GM23338 (cell line): Measurements from ENCODE around the gene PELI1. TPM values are rescaled to one million over a fixed set of nuclear protein-coding genes. Genes with fewer than 3 reads are reported as not detected.

ENCODE experiments used
- ATAC-seq: fragments of 200-7000 bp; cut with Tn5 transposase; 3 replicates; pipeline ENCODE4 v1.9.1; 2020
- DNase-seq: peaks from one replicate; pipeline ENCODE4 v3.0.0-alpha.2; 2015; ENCODE audit warnings: low spot score
- H2AFZ ChIP-seq: fragments of 200-600 bp; sonication (generic); 2 replicates; pipeline ENCODE4 v1.8.0; 2016; ENCODE audit warnings: antibody characterized with exemption, mild to moderate bottlenecking, moderate library complexity
- H3F3A ChIP-seq: fragments of 200-600 bp; sonication (generic); replicated peaks from 2 replicates; pipeline ENCODE4 v1.8.0; 2017; ENCODE audit warnings: antibody characterized with exemption, mixed run types, low read depth
- H3K27ac ChIP-seq: fragments of 200-600 bp; sonication (generic); 2 replicates; pipeline ENCODE4 v1.6.1; 2016; ENCODE audit warnings: low read depth
- H3K27me3 ChIP-seq: fragments of 200-600 bp; sonication (generic); 2 replicates; pipeline ENCODE4 v1.8.0; 2016; ENCODE audit warnings: mild to moderate bottlenecking, mixed run types, moderate library complexity; ENCODE audit not compliant: insufficient read depth
- H3K36me3 ChIP-seq: fragments of 200-600 bp; sonication (generic); 2 replicates; pipeline ENCODE4 v1.8.0; 2016; ENCODE audit warnings: mild to moderate bottlenecking; ENCODE audit not compliant: insufficient read depth
- H3K4me1 ChIP-seq: fragments of 200-600 bp; sonication (generic); 2 replicates; pipeline ENCODE4 v1.8.0; 2016; ENCODE audit warnings: mild to moderate bottlenecking, moderate library complexity; ENCODE audit not compliant: insufficient read depth
- H3K4me2 ChIP-seq: fragments of 200-600 bp; sonication (generic); 2 replicates; pipeline ENCODE4 v1.7.1; 2017; ENCODE audit warnings: mixed run types
- H3K4me3 ChIP-seq: fragments of 200-600 bp; sonication (generic); 2 replicates; pipeline ENCODE4 v1.6.1; 2016; ENCODE audit warnings: mixed run types
- H3K79me2 ChIP-seq: fragments of 200-600 bp; sonication (generic); replicated peaks from 2 replicates; pipeline ENCODE4 v1.8.0; 2017; ENCODE audit warnings: mild to moderate bottlenecking; ENCODE audit not compliant: insufficient read depth
- H3K9me2 ChIP-seq: fragments of 200-600 bp; sonication (generic); 2 replicates; pipeline ENCODE4 v1.8.0; 2017; ENCODE audit not compliant: insufficient read depth
- H4K20me1 ChIP-seq: fragments of 200-600 bp; sonication (generic); replicated peaks from 2 replicates; pipeline ENCODE4 v1.8.0; 2017; ENCODE audit warnings: mild to moderate bottlenecking; ENCODE audit not compliant: insufficient read depth
- H3K27ac Mint-ChIP-seq: 2 replicates; pipeline ENCODE4 v1.8.0; 2020; ENCODE audit warnings: inconsistent platforms, mild to moderate bottlenecking, moderate library complexity, mixed read lengths
- H3K27me3 Mint-ChIP-seq: 3 replicates; pipeline ENCODE4 v1.8.0; 2022; ENCODE audit warnings: low read depth, mild to moderate bottlenecking, moderate library complexity, mixed read lengths, inconsistent platforms; ENCODE audit not compliant: insufficient read depth, poor library complexity
- H3K36me3 Mint-ChIP-seq: 3 replicates; pipeline ENCODE4 v1.8.0; 2021; ENCODE audit warnings: low read depth, mild to moderate bottlenecking, inconsistent platforms, moderate library complexity, mixed read lengths
- H3K4me1 Mint-ChIP-seq: 3 replicates; pipeline ENCODE4 v1.8.0; 2020; ENCODE audit warnings: mild to moderate bottlenecking, inconsistent platforms, mixed read lengths
- H3K4me3 Mint-ChIP-seq: 3 replicates; pipeline ENCODE4 v1.8.0; 2021; ENCODE audit warnings: moderate library complexity, mild to moderate bottlenecking, inconsistent platforms, mixed read lengths
- H3K9me3 Mint-ChIP-seq: 3 replicates; pipeline ENCODE4 v1.8.0; 2020; ENCODE audit warnings: moderate library complexity, mild to moderate bottlenecking, inconsistent platforms, mixed read lengths
- CTCF ChIP-seq, 2 experiments: fragments of 200-600 bp in 1 of 2; sonication (generic) in 1 of 2; conservative IDR thresholded peaks; 2 replicates each; pipeline versions ENCODE4 v1.5.1 to v1.6.1; 2016 to 2017; ENCODE audit warnings: antibody characterized with exemption in 2 of 2, low read depth in 2 of 2, mild to moderate bottlenecking in 2 of 2, moderate library complexity in 1 of 2
- EZH2phosphoT487 ChIP-seq: fragments of 200-600 bp; sonication (generic); IDR thresholded peaks from one replicate; pipeline ENCODE4 v1.8.1; 2018; ENCODE audit warnings: antibody characterized with exemption; ENCODE audit not compliant: unreplicated experiment
- JUNB ChIP-seq: IDR thresholded peaks from one replicate; pipeline ENCODE4 v1.6.1; 2016; ENCODE audit warnings: antibody characterized with exemption; ENCODE audit not compliant: unreplicated experiment
- NANOG ChIP-seq: IDR thresholded peaks from 2 replicates; pipeline ENCODE4 v1.6.1; 2016; ENCODE audit warnings: antibody characterized with exemption, borderline replicate concordance
- REST ChIP-seq: IDR thresholded peaks from one replicate; pipeline ENCODE4 v1.6.1; 2018; ENCODE audit warnings: antibody characterized with exemption; ENCODE audit not compliant: unreplicated experiment
- STAT1 ChIP-seq: IDR thresholded peaks from one replicate; pipeline ENCODE4 v1.6.1; 2016; ENCODE audit warnings: antibody characterized with exemption; ENCODE audit not compliant: unreplicated experiment
- ZNF114 ChIP-seq: fragments of 250-450 bp; sonication (Bioruptor Pico); IDR thresholded peaks from 2 replicates; pipeline ENCODE4 v1.5.0; 2020; ENCODE audit warnings: mild to moderate bottlenecking, moderate library complexity
- ZNF331 ChIP-seq: fragments of 250-450 bp; sonication (Bioruptor Pico); IDR thresholded peaks from 2 replicates; pipeline ENCODE4 v1.5.0; 2020; ENCODE audit warnings: low read depth, mild to moderate bottlenecking, moderate library complexity
- ZNF462 ChIP-seq: fragments of 250-450 bp; sonication (Bioruptor Pico); IDR thresholded peaks from 2 replicates; pipeline ENCODE4 v1.5.0; 2020; ENCODE audit warnings: mild to moderate bottlenecking, moderate library complexity
- polyA plus RNA-seq: library from polyadenylated mRNA; unstranded; fragments of >200 nt; fragmentation: Nextera tagmentation; extraction: Ambion mirVana; gene quantifications from 2 replicates; pipeline ENCODE4 v1.2.1, GENCODE V29; 2016
- total RNA-seq: library from RNA; depleted of rRNA; stranded (reverse); fragments of >200 nt; shearing (Covaris generic); gene quantifications from 2 replicates; pipeline ENCODE4 v1.2.3, GENCODE V29; 2014

The PELI1 gene
- total and polyA plus RNA-seq, 2 experiments from 2014 or later = 32.4 to 61.8 TPM

GRCh38 chr2:64166637-64167420 is 22.6 kb upstream of the PELI1 start:
- H3K36me3 Mint-ChIP-seq = no peaks in the 10 kb centered on the region
- no peak overlapping the region for H3K4me3 ChIP-seq
- H3K27ac ChIP-seq = no peak overlapping the region
- H3K27me3 ChIP-seq = no peaks in the 10 kb centered on the region
- no peaks in the 10 kb centered on the region for H4K20me1 ChIP-seq
- peaks cover 2% of the 10 kb centered on the region; the same call in 2 of the 3 replicates for H3K4me1 Mint-ChIP-seq
- DNase-seq = no peak
- H3K4me2 ChIP-seq = no peak overlapping the region
- H3K27ac Mint-ChIP-seq = no peak overlapping the region
- H3K79me2 ChIP-seq = no peaks in the 10 kb centered on the region
- no peaks in the 10 kb centered on the region for H3K27me3 Mint-ChIP-seq
- H3K9me2 ChIP-seq = peaks cover 8% of the 10 kb centered on the region; the same call in 1 of the 2 replicates
- H3K4me1 ChIP-seq = 0 out of 2 replicates have a peak, but pooled peaks cover 5% of the 10 kb centered on the region
- TF ChIP-seq ZNF331 (CRISPR knock-in tag) (no peak), REST (no peak), ZNF114 (CRISPR knock-in tag) (no peak), EZH2phosphoT487 (no peak), JUNB (no peak), STAT1 (no peak), NANOG (no peak), CTCF (conservative IDR thresholded peaks at IDR 0.05; ENCODE audit: low read depth in 2 of 2) (no peak)
- no peaks in the 10 kb centered on the region for H3F3A ChIP-seq
- ATAC-seq = no peak
- no peaks in the 10 kb centered on the region for H3K36me3 ChIP-seq
- H3K4me3 Mint-ChIP-seq = no peak overlapping the region
- H2AFZ ChIP-seq = no peak overlapping the region
- no peaks in the 10 kb centered on the region for H3K9me3 Mint-ChIP-seq

GRCh38 chr2:64166212-64166611 is 22.0 kb upstream of the PELI1 start:
- Histone ChIP-seq H3F3A (no peaks in the 10 kb centered on the region), H3K4me2 (no peak overlapping the region), H4K20me1 (no peaks in the 10 kb centered on the region), H2AFZ (no peak overlapping the region), H3K36me3 (no peaks in the 10 kb centered on the region), H3K4me3 (no peak overlapping the region), H3K27ac (no peak overlapping the region), H3K27me3 (no peaks in the 10 kb centered on the region), H3K4me1 (no peaks in the 10 kb centered on the region), H3K9me2 (peaks cover 8% of the 10 kb centered on the region; the same call in 1 of the 2 replicates), H3K79me2 (no peaks in the 10 kb centered on the region)
- H3K4me3 Mint-ChIP-seq = no peak overlapping the region
- H3K9me3 Mint-ChIP-seq = no peaks in the 10 kb centered on the region
- ATAC-seq (no peak), DNase-seq (no peak)
- no peaks in the 10 kb centered on the region for H3K27me3 Mint-ChIP-seq
- no peaks in the 10 kb centered on the region for H3K36me3 Mint-ChIP-seq
- H3K27ac Mint-ChIP-seq = no peak overlapping the region
- H3K4me1 Mint-ChIP-seq = no peaks in the 10 kb centered on the region; the same call in 2 of the 3 replicates
- TF ChIP-seq STAT1 = no peak
- TF ChIP-seq ZNF114 (CRISPR knock-in tag) = no peak
- no peak for TF ChIP-seq NANOG
- no peak for TF ChIP-seq ZNF462 (CRISPR knock-in tag)
- no peak for TF ChIP-seq ZNF331 (CRISPR knock-in tag)
